ENCODE measurements around the gene PIGU.
A peak's percentile ranks its signal among the peaks of the same experiment; 100 is the strongest.
"Not testable (repeated sequence)": the region's sequence is repeated elsewhere in the genome, so short reads cannot be mapped to it uniquely, and the experiment has no call there.

The PIGU gene

GRCh38 chr20:34676642-34677373 is at the start of gene PIGU:
TSS of gene PIGU (minus strand) at chr20:34677092. CDS start at chr20:34677085, 7 bp downstream.
- peak; percentile 93 for DNase-seq (ENCODE audit: low read depth)

- no peak for DNase-seq (ENCODE audit: low read depth)
These were observed 47.3 kb upstream of the PIGU start for GRCh38 chr20:34724172-34724571.

GRCh38 chr20:34722560-34722959 is 45.7 kb upstream of the PIGU start:
- not testable (repeated sequence) for DNase-seq (ENCODE audit: low read depth)

DNA sequence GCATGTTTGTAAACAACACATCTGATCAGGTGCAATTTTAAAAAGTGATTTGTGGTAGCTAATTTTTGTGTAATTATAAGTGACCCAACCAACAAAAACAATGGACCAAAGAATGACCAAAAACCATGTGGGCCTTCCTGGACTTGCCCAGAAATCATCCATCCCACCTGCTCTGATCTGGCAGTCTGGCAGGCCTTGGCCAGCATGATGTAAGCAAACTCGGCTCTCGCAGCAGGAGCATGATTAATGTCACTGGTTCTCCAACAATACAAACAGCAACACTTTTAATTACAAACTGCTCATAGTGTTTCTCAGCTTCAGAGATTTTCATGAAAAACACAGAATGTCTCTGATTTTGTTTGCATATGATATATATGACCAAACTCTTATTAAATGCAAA is 43.4 kb upstream of the PIGU start:
- no peak for DNase-seq (ENCODE audit: low read depth)

GRCh38 chr20:34719242-34720017 is 42.5 kb upstream of the PIGU start:
- DNase-seq (ENCODE audit: low read depth): not testable (repeated sequence)

- DNase-seq (ENCODE audit: low read depth): no peak
These were observed 40.6 kb upstream of the PIGU start for GRCh38 chr20:34717230-34718095.

DNA sequence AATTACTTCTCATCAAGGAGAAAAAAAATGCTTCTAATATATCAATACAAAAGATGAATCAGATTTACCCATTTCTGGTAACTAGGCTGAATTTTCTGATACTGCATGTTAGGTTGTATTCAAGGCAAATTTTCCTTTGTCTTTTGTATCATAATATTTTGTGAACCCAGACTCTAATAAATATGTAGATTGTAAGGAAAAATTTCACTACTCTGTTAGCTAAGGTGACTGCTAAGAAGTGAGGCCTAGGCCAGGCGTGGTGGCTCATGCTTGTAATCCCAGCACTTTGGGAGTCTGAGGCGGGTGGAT is 40.0 kb upstream of the PIGU start:
- no peak for DNase-seq (ENCODE audit: low read depth)

DNA sequence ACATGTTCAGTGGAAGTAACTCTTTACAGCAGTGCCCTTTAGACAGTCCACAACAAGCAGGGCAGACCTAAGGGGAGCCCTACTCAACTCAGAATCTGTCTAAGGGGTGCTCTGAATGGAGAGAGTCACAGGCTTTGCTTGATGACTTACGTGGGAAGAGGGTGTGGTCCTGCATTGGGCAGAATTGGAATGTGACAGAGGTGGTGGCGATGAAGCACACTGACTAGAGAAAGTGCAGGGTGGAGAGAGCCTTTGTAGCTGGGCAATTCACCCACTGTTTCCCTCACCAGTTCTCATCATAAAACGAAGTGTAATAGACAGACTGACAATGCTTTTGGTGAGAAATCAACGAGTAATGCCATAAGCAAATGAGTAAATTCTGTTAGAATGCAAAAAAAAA is 38.5 kb upstream of the PIGU start:
- DNase-seq (ENCODE audit: low read depth): no peak

DNA sequence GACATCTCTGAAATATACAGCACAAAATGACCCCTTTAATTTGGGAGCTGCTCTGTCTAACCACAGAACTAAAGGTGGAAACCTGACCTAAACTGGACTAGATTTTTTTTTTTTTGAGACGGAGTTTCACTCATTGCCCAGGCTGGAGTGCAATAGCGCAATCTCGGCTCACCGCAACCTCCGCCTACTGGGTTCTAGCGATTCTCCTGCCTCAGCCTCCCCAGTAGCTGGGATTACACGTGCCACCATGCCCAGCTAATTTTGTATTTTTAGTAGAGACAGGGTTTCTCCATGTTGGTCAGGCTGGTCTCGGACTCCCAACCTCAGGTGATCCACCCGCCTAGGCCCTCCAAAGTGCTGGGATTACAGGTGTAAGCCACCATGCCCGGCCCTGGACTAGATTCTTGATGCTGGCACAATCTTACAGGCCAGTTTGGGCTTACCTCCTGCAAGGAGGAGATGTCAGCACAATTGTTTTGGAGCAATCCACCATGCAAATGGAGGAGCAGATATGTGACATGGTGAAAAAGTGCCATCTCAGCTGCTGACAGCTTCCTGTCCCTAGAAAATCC is 37.1 kb upstream of the PIGU start:
- not testable (repeated sequence) for DNase-seq (ENCODE audit: low read depth)

DNA sequence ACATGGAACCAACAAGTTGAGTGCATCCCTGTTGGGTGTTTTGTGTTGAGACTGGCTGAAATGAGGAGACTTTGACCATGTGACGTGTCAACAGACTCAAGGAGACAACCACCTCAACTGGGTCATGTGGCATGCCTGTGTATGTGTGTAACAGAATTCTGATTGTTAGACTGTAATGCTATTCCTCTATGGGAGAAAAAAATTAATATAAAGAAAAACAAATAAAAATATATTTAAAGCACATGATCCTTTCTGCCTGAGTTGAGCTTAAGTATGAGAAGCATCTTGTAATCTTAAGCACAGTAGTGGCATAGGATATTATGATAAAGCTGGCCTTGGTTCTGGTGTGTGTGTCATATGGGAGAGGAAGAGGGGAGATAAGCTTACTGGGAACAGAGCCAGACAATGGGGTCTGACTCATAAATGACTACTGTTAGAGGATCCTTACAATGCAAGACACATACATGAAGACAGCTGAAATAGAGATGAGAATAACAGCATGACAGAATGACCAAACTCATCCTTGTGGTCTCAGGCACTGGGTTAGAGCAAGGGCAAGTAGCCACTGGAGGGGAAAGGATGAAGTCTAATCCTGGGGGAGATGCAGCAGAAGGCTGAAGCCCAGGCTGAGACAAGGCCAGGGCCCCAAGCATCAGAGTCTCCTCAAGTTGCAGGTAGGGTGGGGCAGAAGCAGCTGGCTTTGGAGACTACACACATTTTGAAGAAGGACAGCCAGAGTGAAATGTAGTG is 36.5 kb upstream of the PIGU start:
- no peak for DNase-seq (ENCODE audit: low read depth)

GRCh38 chr20:34712525-34713192 is 35.8 kb upstream of the PIGU start:
- no peak for DNase-seq (ENCODE audit: low read depth)

DNA sequence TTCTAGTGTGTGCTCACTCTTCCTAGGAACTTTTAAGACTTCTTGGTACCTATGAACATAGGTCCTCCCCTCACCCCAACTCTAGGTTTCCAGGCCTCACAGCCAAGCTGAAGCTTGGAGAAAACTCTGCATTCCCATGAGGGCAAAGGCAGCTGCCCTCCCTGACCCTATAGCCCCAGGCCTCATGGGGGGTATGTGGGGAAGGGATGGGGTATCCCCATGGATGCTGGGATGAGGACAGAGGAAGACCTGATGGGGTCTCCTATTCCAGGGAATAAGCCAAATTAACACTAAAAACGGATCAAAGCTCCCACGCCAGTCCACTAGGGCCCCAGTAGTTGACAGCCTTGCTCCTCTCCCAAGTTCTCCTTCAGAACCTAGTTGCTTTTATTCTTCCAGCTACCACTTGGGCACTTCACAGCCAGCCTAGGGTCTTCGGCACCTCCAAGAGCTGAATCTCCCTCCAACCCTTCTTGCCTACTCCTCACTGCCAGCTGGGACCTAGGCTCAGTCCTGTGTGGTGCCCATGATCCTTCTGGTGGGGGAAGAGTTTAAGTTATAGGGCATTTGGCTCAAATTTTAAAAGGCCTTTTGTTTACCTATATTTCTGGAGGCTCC is 35.0 kb upstream of the PIGU start:
- no peak for DNase-seq (ENCODE audit: low read depth)

- DNase-seq (ENCODE audit: low read depth): no peak
These were observed 34.1 kb upstream of the PIGU start for GRCh38 chr20:34710861-34711574.

- DNase-seq (ENCODE audit: low read depth): no peak
These were observed 33.6 kb upstream of the PIGU start for GRCh38 chr20:34710568-34710839.

DNA sequence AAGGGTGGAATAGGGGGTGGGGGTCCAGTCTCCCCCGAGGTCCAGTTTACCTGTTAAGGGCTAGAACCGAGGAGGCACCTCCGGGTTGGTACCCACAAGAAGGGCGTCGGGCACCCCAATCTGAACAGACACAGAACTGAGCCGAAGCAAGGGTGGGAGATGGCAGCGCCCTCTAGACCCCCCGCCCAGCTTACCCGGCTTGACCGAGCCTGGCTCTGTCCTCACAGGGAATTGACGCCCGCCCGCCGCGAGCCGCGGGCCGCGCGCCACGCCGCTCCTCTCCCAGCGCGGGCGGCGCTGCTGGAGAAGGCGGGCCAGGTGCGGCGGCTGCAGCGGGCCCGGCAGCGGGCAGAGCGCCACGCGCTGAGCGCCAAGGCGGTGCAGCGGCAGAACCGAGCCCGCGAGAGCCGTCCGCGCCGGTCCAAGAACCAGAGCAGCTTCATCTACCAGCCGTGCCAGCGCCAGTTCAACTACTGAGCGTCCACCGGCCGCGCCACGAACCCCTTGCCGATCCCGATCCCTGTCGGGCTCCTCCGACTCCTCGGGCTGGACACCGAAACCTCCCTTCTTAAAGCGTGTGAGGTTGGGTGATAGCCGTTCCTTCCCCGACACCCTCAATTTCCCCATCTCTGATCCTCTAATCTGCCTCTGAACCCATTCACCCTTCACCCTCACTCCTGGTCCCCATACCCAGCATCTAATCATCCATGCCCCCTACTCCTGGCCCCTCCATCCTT is 33.1 kb upstream of the PIGU start:
- peak; percentile 49 for DNase-seq (ENCODE audit: low read depth)

DNA sequence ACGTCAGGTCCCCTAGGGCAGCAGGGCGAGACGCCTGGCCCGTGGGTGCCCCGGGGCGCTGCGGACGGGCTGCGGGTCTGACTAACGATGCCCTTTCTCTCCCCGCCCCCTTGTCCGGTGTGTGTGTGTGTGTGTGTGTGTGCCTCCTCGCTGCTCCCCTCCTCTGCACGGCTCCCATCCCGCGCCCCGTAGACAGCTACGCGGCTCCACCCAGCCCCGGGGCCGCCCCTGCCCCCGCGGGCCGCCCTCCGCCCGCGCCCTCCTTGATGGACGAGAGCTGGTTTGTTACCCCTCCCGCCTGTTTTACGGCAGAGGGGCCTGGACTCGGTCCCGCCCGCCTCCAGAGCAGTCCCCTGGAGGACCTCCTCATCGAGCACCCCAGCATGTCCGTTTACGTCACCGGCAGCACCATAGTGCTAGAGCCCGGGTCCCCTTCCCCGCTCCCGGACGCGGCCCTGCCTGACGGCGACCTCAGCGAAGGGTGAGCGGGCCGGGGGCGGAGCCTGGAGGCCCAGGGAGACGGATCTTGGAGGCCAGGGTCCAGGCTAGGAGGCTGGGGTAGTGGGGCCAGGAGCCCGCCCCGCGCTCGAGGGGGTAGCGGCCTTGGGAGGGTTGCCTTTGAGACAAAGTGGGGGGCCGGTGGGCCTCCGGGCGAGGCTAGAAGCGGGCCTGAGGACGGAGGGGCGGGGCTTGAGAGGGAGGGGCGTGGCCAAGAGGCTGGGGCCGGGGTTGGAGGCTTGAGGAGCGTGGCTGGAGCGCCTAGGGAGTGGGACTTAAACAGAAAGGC is 32.3 kb upstream of the PIGU start:
- DNase-seq (ENCODE audit: low read depth): peak; percentile 67

DNA sequence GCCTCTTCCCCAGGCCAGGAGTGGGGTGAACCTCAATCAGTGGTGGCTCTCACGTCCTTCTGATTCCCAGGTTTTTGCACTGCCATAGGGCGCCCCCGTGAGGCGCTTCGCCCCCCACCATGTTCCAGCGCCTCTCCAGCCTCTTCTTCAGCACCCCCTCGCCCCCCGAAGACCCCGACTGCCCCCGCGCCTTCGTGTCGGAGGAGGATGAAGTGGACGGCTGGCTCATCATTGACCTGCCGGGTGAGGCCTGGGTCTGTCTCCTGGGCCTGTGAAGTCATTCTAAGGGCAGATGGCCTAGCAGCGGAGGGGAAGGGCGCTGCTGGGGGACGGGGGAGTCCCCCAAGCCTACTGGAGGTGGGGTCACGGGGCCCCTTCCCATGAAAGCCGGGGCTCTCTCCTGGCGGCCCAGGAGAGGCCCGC is 31.7 kb upstream of the PIGU start:
- no peak for DNase-seq (ENCODE audit: low read depth)

GRCh38 chr20:34706912-34707784 is 30.3 kb upstream of the PIGU start:
- DNase-seq (ENCODE audit: low read depth): no peak

Data from activated T-cell treated with anti-CD3 and anti-CD28 coated beads for 24 hours (primary cell).